ENCODE results near the gene RANBP17.

Gene RANBP17

GRCh38 chr5:171074747-171075146 lies 212.9 kb downstream of the RANBP17 start:
- H3F3A ChIP-seq (ENCODE audit: control insufficient read depth, insufficient read depth), result no peaks in the 10 kb centered on the region
- no peaks in the 10 kb centered on the region for H3K27me3 ChIP-seq (ENCODE audit: control insufficient read depth, low read length)
- H3K4me1 ChIP-seq (ENCODE audit: control insufficient read depth, low read length), result no peaks in the 10 kb centered on the region
- no peaks in the 10 kb centered on the region for H3K36me3 ChIP-seq (ENCODE audit: control insufficient read depth, low read length)
- H4K20me1 ChIP-seq (ENCODE audit: control insufficient read depth, insufficient read depth, low read depth, low read length), result no peaks in the 10 kb centered on the region
- no peak overlapping the region for H3K27ac ChIP-seq (ENCODE audit: low read depth, low read length)
- H3K79me2 ChIP-seq (ENCODE audit: control insufficient read depth, low read length), result no peaks in the 10 kb centered on the region
- no peak overlapping the region for H3K4me3 ChIP-seq (ENCODE audit: low read length)
- H3K4me2 ChIP-seq (ENCODE audit: low read length), result no peak overlapping the region
- no peak for TF ChIP-seq EZH2phosphoT487 (IDR thresholded peaks at IDR 0.05; ENCODE audit: borderline replicate concordance, low read length)
- TF ChIP-seq CTCF (IDR thresholded peaks at IDR 0.05; ENCODE audit: low read depth, low read length, poor library complexity, severe bottlenecking), result no peak
- H3K9me3 ChIP-seq (ENCODE audit: control insufficient read depth, insufficient read depth, low read length), result no peaks in the 10 kb centered on the region
- no peaks in the 10 kb centered on the region for H3K9me2 ChIP-seq (replicated peaks; ENCODE audit: control insufficient read depth, low read length)

GRCh38 chr5:171080186-171080938 lies 218.5 kb downstream of the RANBP17 start:
- H3K9me3 ChIP-seq (ENCODE audit: control insufficient read depth, insufficient read depth, low read length), result no peaks in the 10 kb centered on the region
- H3K27me3 ChIP-seq (ENCODE audit: control insufficient read depth, low read length), result no peaks in the 10 kb centered on the region
- no peaks in the 10 kb centered on the region for H3K9me2 ChIP-seq (replicated peaks; ENCODE audit: control insufficient read depth, low read length)
- no peaks in the 10 kb centered on the region for H4K20me1 ChIP-seq (ENCODE audit: control insufficient read depth, insufficient read depth, low read depth, low read length)
- H3K4me2 ChIP-seq (ENCODE audit: low read length), result no peak overlapping the region
- no peak overlapping the region for H3K4me3 ChIP-seq (ENCODE audit: low read length)
- no peaks in the 10 kb centered on the region for H3F3A ChIP-seq (ENCODE audit: control insufficient read depth, insufficient read depth)
- no peak overlapping the region for H3K27ac ChIP-seq (ENCODE audit: low read depth, low read length)
- no peaks in the 10 kb centered on the region for H3K4me1 ChIP-seq (ENCODE audit: control insufficient read depth, low read length)
- TF ChIP-seq CTCF (IDR thresholded peaks at IDR 0.05; ENCODE audit: low read depth, low read length, poor library complexity, severe bottlenecking), result no peak
- no peak for TF ChIP-seq EZH2phosphoT487 (IDR thresholded peaks at IDR 0.05; ENCODE audit: borderline replicate concordance, low read length)
- H3K36me3 ChIP-seq (ENCODE audit: control insufficient read depth, low read length), result no peaks in the 10 kb centered on the region
- H3K79me2 ChIP-seq (ENCODE audit: control insufficient read depth, low read length), result no peaks in the 10 kb centered on the region

GRCh38 chr5:171081319-171081718 lies 219.5 kb downstream of the RANBP17 start:
- Histone ChIP-seq H3K4me1 (ENCODE audit: control insufficient read depth, low read length) (no peaks in the 10 kb centered on the region), H3K27ac (ENCODE audit: low read depth, low read length) (no peak overlapping the region), H3K4me3 (ENCODE audit: low read length) (no peak overlapping the region), H3K36me3 (ENCODE audit: control insufficient read depth, low read length) (no peaks in the 10 kb centered on the region), H3K9me2 (replicated peaks; ENCODE audit: control insufficient read depth, low read length) (no peaks in the 10 kb centered on the region), H3F3A (ENCODE audit: control insufficient read depth, insufficient read depth) (no peaks in the 10 kb centered on the region), H3K27me3 (ENCODE audit: control insufficient read depth, low read length) (no peaks in the 10 kb centered on the region), H3K9me3 (ENCODE audit: control insufficient read depth, insufficient read depth, low read length) (no peaks in the 10 kb centered on the region), H3K79me2 (ENCODE audit: control insufficient read depth, low read length) (no peaks in the 10 kb centered on the region), H3K4me2 (ENCODE audit: low read length) (no peak overlapping the region), H4K20me1 (ENCODE audit: control insufficient read depth, insufficient read depth, low read depth, low read length) (no peaks in the 10 kb centered on the region)
- TF ChIP-seq EZH2phosphoT487 (IDR thresholded peaks at IDR 0.05; ENCODE audit: borderline replicate concordance, low read length) (no peak), CTCF (IDR thresholded peaks at IDR 0.05; ENCODE audit: low read depth, low read length, poor library complexity, severe bottlenecking) (no peak)

Data from DOHH2 (cell line).